ENCODE data around the gene GIT2. TPM values are rescaled to one million over a fixed set of nuclear protein-coding genes. Genes with fewer than 3 reads are reported as not detected.

Gene GIT2
- total and polyA plus RNA-seq, 3 experiments from 2014 or later = 52.0 to 93.0 (median 54.4) TPM

GRCh38 chr12:110001596-110001995 is 5.4 kb upstream of the GIT2 start:
- Histone ChIP-seq H3K4me1 (ENCODE audit: insufficient read depth, low read length) (peaks cover 57% of the 10 kb centered on the region), H3K4me3 (ENCODE audit: low read length) (no peak overlapping the region), H3K36me3 (ENCODE audit: insufficient read depth, low read length) (no peaks in the 10 kb centered on the region), H3K27ac (ENCODE audit: low read depth, low read length) (no peak overlapping the region), H3K9me3 (ENCODE audit: low read length) (no peaks in the 10 kb centered on the region), H3K27me3 (ENCODE audit: insufficient read depth, low read length, poor library complexity, severe bottlenecking) (no peaks in the 10 kb centered on the region)
- no peak for DNase-seq
- ChIA-PET POLR2A (interaction anchor here (0.9 kb wide), 1 partner anchor 9 kb away, joined by 3 read pairs; no protein-coding TSS in a partner anchor), CTCF (interaction anchor here (0.8 kb wide), 1 partner anchor 13 kb away, joined by 3 read pairs; no protein-coding TSS in a partner anchor)
- H3K27me3 Mint-ChIP-seq = no peaks in the 10 kb centered on the region
- H3K9me3 Mint-ChIP-seq = no peaks in the 10 kb centered on the region
- H3K4me1 Mint-ChIP-seq = peaks cover 66 to 88% (median 83%) of the 10 kb centered on the region in 3 donors
- H3K27ac Mint-ChIP-seq = peak overlapping the region in 1 of 8 donors; percentile 69
- H3K36me3 Mint-ChIP-seq = peaks cover 0 to 22% (median 0%) of the 10 kb centered on the region in 3 donors
- peak overlapping the region in 6 of 7 donors; percentile 15 to 100 (median 64) for H3K4me3 Mint-ChIP-seq

GRCh38 chr12:109999983-110000505 is 3.9 kb upstream of the GIT2 start:
- Mint-ChIP-seq H3K9me3 (no peaks in the 10 kb centered on the region), H3K4me3 (peak overlapping the region; percentile 97 to 100 (median 100)), H3K27ac (peak overlapping the region; percentile 16 to 100 (median 96)), H3K27me3 (no peaks in the 10 kb centered on the region), H3K36me3 (peaks cover 0 to 30% (median 0%) of the 10 kb centered on the region in 3 donors), H3K4me1 (peaks cover 63 to 82% (median 76%) of the 10 kb centered on the region in 3 donors)
- no peaks in the 10 kb centered on the region for H3K36me3 ChIP-seq (ENCODE audit: insufficient read depth, low read length)
- H3K4me3 ChIP-seq (ENCODE audit: low read length) = peak overlapping the region; percentile 89
- peak overlapping the region; percentile 94 for H3K27ac ChIP-seq (ENCODE audit: low read depth, low read length)
- H3K4me1 ChIP-seq (ENCODE audit: insufficient read depth, low read length) = peaks cover 54% of the 10 kb centered on the region
- H3K27me3 ChIP-seq (ENCODE audit: insufficient read depth, low read length, poor library complexity, severe bottlenecking) = no peaks in the 10 kb centered on the region
- CTCF ChIA-PET = interaction anchor here (1.1 kb wide), 1 partner anchor 155 kb away, joined by 3 read pairs; no protein-coding TSS in a partner anchor
- no peak for DNase-seq
- H3K9me3 ChIP-seq (ENCODE audit: low read length) = no peaks in the 10 kb centered on the region
- POLR2A ChIA-PET = interaction anchor here (1.1 kb wide), 1 partner anchor 99 kb away, joined by 3 read pairs; the partner anchor contains the start of gene TCHP

- DNase-seq = no peak
- Histone ChIP-seq H3K27ac (ENCODE audit: low read depth, low read length) (peak overlapping the region; percentile 94), H3K4me1 (ENCODE audit: insufficient read depth, low read length) (peaks cover 50% of the 10 kb centered on the region), H3K9me3 (ENCODE audit: low read length) (no peaks in the 10 kb centered on the region), H3K36me3 (ENCODE audit: insufficient read depth, low read length) (no peaks in the 10 kb centered on the region), H3K4me3 (ENCODE audit: low read length) (peak overlapping the region; percentile 89), H3K27me3 (ENCODE audit: insufficient read depth, low read length, poor library complexity, severe bottlenecking) (no peaks in the 10 kb centered on the region)
- POLR2A ChIA-PET = interaction anchor here (1.1 kb wide), 1 partner anchor 99 kb away, joined by 3 read pairs; the partner anchor contains the start of gene TCHP
- Mint-ChIP-seq H3K4me3 (peak overlapping the region; percentile 97 to 100 (median 100)), H3K27me3 (no peaks in the 10 kb centered on the region), H3K36me3 (peaks cover 0 to 31% (median 0%) of the 10 kb centered on the region in 3 donors), H3K27ac (peak overlapping the region in 7 of 8 donors; percentile 63 to 100 (median 97)), H3K4me1 (peaks cover 64 to 82% (median 76%) of the 10 kb centered on the region in 3 donors), H3K9me3 (no peaks in the 10 kb centered on the region)
- CTCF ChIA-PET = interaction anchor here (1.1 to 1.5 kb wide), 2 partner anchors 14 to 155 kb away, joined by 3 read pairs; no protein-coding TSS in a partner anchor
These were observed 3.4 kb upstream of the GIT2 start for GRCh38 chr12:109999649-109999971.

GRCh38 chr12:109998904-109999648 is 2.9 kb upstream of the GIT2 start, which contains the start of gene ANKRD13A:
ANKRD13A (plus strand) TSS chr12:109999430; CDS start chr12:109999689, 259 bp downstream.
- Mint-ChIP-seq H3K27ac (peak within 1 kb of the TSS; percentile 83 to 100 (median 98)), H3K36me3 (peaks cover 0 to 33% (median 0%) of the 10 kb centered on the region in 3 donors), H3K9me3 (no peaks in the 10 kb centered on the region), H3K4me1 (peaks cover 65 to 82% (median 76%) of the 10 kb centered on the region in 3 donors), H3K27me3 (no peaks in the 10 kb centered on the region), H3K4me3 (peak within 1 kb of the TSS; percentile 97 to 100 (median 100))
- peak within 1 kb of the TSS; percentile 89 for H3K4me3 ChIP-seq (ENCODE audit: low read length)
- peaks cover 46% of the 10 kb centered on the region for H3K4me1 ChIP-seq (ENCODE audit: insufficient read depth, low read length)
- no peaks in the 10 kb centered on the region for H3K36me3 ChIP-seq (ENCODE audit: insufficient read depth, low read length)
- H3K9me3 ChIP-seq (ENCODE audit: low read length) = no peaks in the 10 kb centered on the region
- peak within 1 kb of the TSS; percentile 94 for H3K27ac ChIP-seq (ENCODE audit: low read depth, low read length)
- CTCF ChIA-PET = interaction anchor here (1.1 to 1.5 kb wide), 2 partner anchors 14 to 154 kb away, joined by 3 read pairs; no protein-coding TSS in a partner anchor
- POLR2A ChIA-PET = interaction anchor here (1.1 kb wide), 1 partner anchor 98 kb away, joined by 3 read pairs; the partner anchor contains the start of gene TCHP
- peak; percentile 77 to 93 (median 91) for DNase-seq
- H3K27me3 ChIP-seq (ENCODE audit: insufficient read depth, low read length, poor library complexity, severe bottlenecking) = no peaks in the 10 kb centered on the region

GRCh38 chr12:109998241-109998903 is 2.2 kb upstream of the GIT2 start:
- H3K36me3 Mint-ChIP-seq = peaks cover 0 to 32% (median 0%) of the 10 kb centered on the region in 3 donors
- no peaks in the 10 kb centered on the region for H3K9me3 ChIP-seq (ENCODE audit: low read length)
- H3K27ac ChIP-seq (ENCODE audit: low read depth, low read length) = peak overlapping the region; percentile 21
- H3K4me3 Mint-ChIP-seq = peak overlapping the region; percentile 91 to 100 (median 95)
- H3K9me3 Mint-ChIP-seq = no peaks in the 10 kb centered on the region
- no peaks in the 10 kb centered on the region for H3K27me3 ChIP-seq (ENCODE audit: insufficient read depth, low read length, poor library complexity, severe bottlenecking)
- ChIA-PET CTCF (interaction anchor here (1.5 kb wide), 1 partner anchor 15 kb away, joined by 3 read pairs; no protein-coding TSS in a partner anchor), POLR2A (interaction anchor here (1.1 kb wide), 1 partner anchor 31 kb away, joined by 3 read pairs; no protein-coding TSS in a partner anchor)
- peaks cover 70 to 82% (median 77%) of the 10 kb centered on the region in 3 donors for H3K4me1 Mint-ChIP-seq
- no peak for DNase-seq
- peak overlapping the region; percentile 89 for H3K4me3 ChIP-seq (ENCODE audit: low read length)
- H3K36me3 ChIP-seq (ENCODE audit: insufficient read depth, low read length) = no peaks in the 10 kb centered on the region
- peaks cover 51% of the 10 kb centered on the region for H3K4me1 ChIP-seq (ENCODE audit: insufficient read depth, low read length)
- no peaks in the 10 kb centered on the region for H3K27me3 Mint-ChIP-seq
- peak overlapping the region; percentile 83 to 99 (median 96) for H3K27ac Mint-ChIP-seq

- Mint-ChIP-seq H3K4me3 (peak overlapping the region; percentile 45 to 100 (median 91)), H3K9me3 (no peaks in the 10 kb centered on the region), H3K27ac (peak overlapping the region in 2 of 8 donors; percentile 81), H3K4me1 (peaks cover 69 to 82% (median 76%) of the 10 kb centered on the region in 3 donors), H3K27me3 (no peaks in the 10 kb centered on the region), H3K36me3 (peaks cover 0 to 32% (median 0%) of the 10 kb centered on the region in 3 donors)
- H3K4me1 ChIP-seq (ENCODE audit: insufficient read depth, low read length) = peaks cover 50% of the 10 kb centered on the region
- DNase-seq = no peak
- H3K4me3 ChIP-seq (ENCODE audit: low read length) = no peak overlapping the region
- H3K27me3 ChIP-seq (ENCODE audit: insufficient read depth, low read length, poor library complexity, severe bottlenecking) = no peaks in the 10 kb centered on the region
- no peak overlapping the region for H3K27ac ChIP-seq (ENCODE audit: low read depth, low read length)
- ChIA-PET CTCF (no interaction called here), POLR2A (interaction anchor here (1.1 kb wide), 1 partner anchor 30 kb away, joined by 3 read pairs; no protein-coding TSS in a partner anchor)
- H3K9me3 ChIP-seq (ENCODE audit: low read length) = no peaks in the 10 kb centered on the region
- no peaks in the 10 kb centered on the region for H3K36me3 ChIP-seq (ENCODE audit: insufficient read depth, low read length)
These were observed 1.2 kb upstream of the GIT2 start for GRCh38 chr12:109997393-109997792.

- Histone ChIP-seq H3K27me3 (ENCODE audit: insufficient read depth, low read length, poor library complexity, severe bottlenecking) (no peaks in the 10 kb centered on the region), H3K27ac (ENCODE audit: low read depth, low read length) (peak overlapping the region; percentile 76), H3K36me3 (ENCODE audit: insufficient read depth, low read length) (no peaks in the 10 kb centered on the region), H3K4me1 (ENCODE audit: insufficient read depth, low read length) (peaks cover 46% of the 10 kb centered on the region), H3K4me3 (ENCODE audit: low read length) (peak overlapping the region; percentile 77), H3K9me3 (ENCODE audit: low read length) (no peaks in the 10 kb centered on the region)
- H3K27ac Mint-ChIP-seq = peak overlapping the region; percentile 80 to 97 (median 92)
- no peaks in the 10 kb centered on the region for H3K27me3 Mint-ChIP-seq
- peaks cover 0 to 36% (median 0%) of the 10 kb centered on the region in 3 donors for H3K36me3 Mint-ChIP-seq
- ChIA-PET CTCF (interaction anchor here (1.3 kb wide), 1 partner anchor 31 kb away, joined by 3 read pairs; no protein-coding TSS in a partner anchor), POLR2A (no interaction called here)
- no peaks in the 10 kb centered on the region for H3K9me3 Mint-ChIP-seq
- peak overlapping the region; percentile 82 to 98 (median 92) for H3K4me3 Mint-ChIP-seq
- no peak for DNase-seq
- peaks cover 70 to 83% (median 73%) of the 10 kb centered on the region in 3 donors for H3K4me1 Mint-ChIP-seq
These were observed 300 bp upstream of the GIT2 start for GRCh38 chr12:109996483-109996853.

Measured in CD8-positive, alpha-beta memory T cell (primary cell).